CD4-positive, CD25-positive, alpha-beta regulatory T cell (primary cell): Measurements from ENCODE around the gene PPTC7. TPM values are rescaled to one million over a fixed set of nuclear protein-coding genes. Genes with fewer than 3 reads are reported as not detected.

Experiments
- polyA plus RNA-seq, 4 donors: library from polyadenylated mRNA; unstranded; fragments of 300-500 nt; fragmentation: Illumina TruSeq; gene quantifications; one replicate each; pipeline ENCODE4 v1.2.3, GENCODE V29; 2021
- total RNA-seq: library from RNA; stranded (reverse); gene quantifications from one replicate; pipeline ENCODE4 v1.2.3, GENCODE V29; 2022

The PPTC7 gene
- total and polyA plus RNA-seq, 5 donors from 2014 or later = 6.7 to 42.3 (median 9.4) TPM

Other genes starting within 250 kb of the PPTC7 start
- gene ANAPC7, start 179.6 kb downstream of the PPTC7 start, total RNA-seq = 38.4 TPM
- gene ANAPC7, start 179.6 kb downstream of the PPTC7 start, polyA plus RNA-seq = 10 to 100 TPM; 25.3 to 33.4 (median 26.3) TPM
- gene ARPC3, start 133.0 kb downstream of the PPTC7 start, total RNA-seq = 249 TPM
- gene ARPC3, start 133.0 kb downstream of the PPTC7 start, polyA plus RNA-seq = 100 to 1,000 TPM; 721 to 975 (median 866) TPM
- 4.7 TPM for gene GPN3, start 115.1 kb downstream of the PPTC7 start, total RNA-seq
- 10 to 100 TPM; 20.6 to 31.0 (median 26.4) TPM for gene GPN3, start 115.1 kb downstream of the PPTC7 start, polyA plus RNA-seq
- 3.1 TPM for gene FAM216A, start 114.5 kb downstream of the PPTC7 start, total RNA-seq
- gene FAM216A, start 114.5 kb downstream of the PPTC7 start, polyA plus RNA-seq = 1 to 10 TPM; 4.2 to 9.8 (median 6.8) TPM
- 102 TPM for gene VPS29, start 81.2 kb downstream of the PPTC7 start, total RNA-seq
- 100 to 1,000 TPM; 194 to 239 (median 210) TPM for gene VPS29, start 81.2 kb downstream of the PPTC7 start, polyA plus RNA-seq
- gene RAD9B, start 81.0 kb downstream of the PPTC7 start, total RNA-seq = 0.35 TPM
- 1 to 10 TPM in 3 of 4 donors, under 1 TPM in 1; 0.91 to 1.2 (median 1.1) TPM for gene RAD9B, start 81.0 kb downstream of the PPTC7 start, polyA plus RNA-seq
- 1.6 TPM for gene TCTN1, start 30.8 kb upstream of the PPTC7 start, total RNA-seq
- gene TCTN1, start 30.8 kb upstream of the PPTC7 start, polyA plus RNA-seq = 1 to 10 TPM; 2.7 to 5.8 (median 4.0) TPM
- gene HVCN1, start 105.8 kb upstream of the PPTC7 start, total RNA-seq = 6.1 TPM
- 10 to 100 TPM; 19.8 to 50.0 (median 34.8) TPM for gene HVCN1, start 105.8 kb upstream of the PPTC7 start, polyA plus RNA-seq
- gene PPP1CC, start 159.6 kb upstream of the PPTC7 start, total RNA-seq = 166 TPM
- 100 to 1,000 TPM; 166 to 177 (median 175) TPM for gene PPP1CC, start 159.6 kb upstream of the PPTC7 start, polyA plus RNA-seq